Calu3 (cell line): ENCODE measurements around the gene GPC1. TPM values are rescaled to one million over a fixed set of nuclear protein-coding genes. Genes with fewer than 3 reads are reported as not detected.

Experiments used
- BruUV-seq: library from RNA; stranded (reverse); fragments of 400-500 nt; replicated peaks from 2 replicates; lab custom pipeline; 2021; lab: Mats Ljungman, UMichigan
- CTCF ChIA-PET: fragments of 300-600 bp; sonication (Branson Sonifier 250); formaldehyde crosslinking; loops from one replicate; lab custom pipeline; 2022; ENCODE audit warnings: antibody characterized with exemption; lab: Charles Lee
- DNase-seq: peaks from one replicate; pipeline ENCODE4 v3.0.0; 2022
- H3K27ac Mint-ChIP-seq: one replicate; pipeline ENCODE4 v1.8.0; 2022; ENCODE audit warnings: mixed read lengths; ENCODE audit not compliant: unreplicated experiment
- H3K27me3 Mint-ChIP-seq: one replicate; pipeline ENCODE4 v1.8.0; 2022; ENCODE audit warnings: mixed read lengths; ENCODE audit not compliant: unreplicated experiment
- H3K36me3 Mint-ChIP-seq: one replicate; pipeline ENCODE4 v1.8.0; 2022; ENCODE audit warnings: mild to moderate bottlenecking, moderate library complexity, mixed read lengths; ENCODE audit not compliant: insufficient read depth, unreplicated experiment
- H3K4me1 Mint-ChIP-seq: one replicate; pipeline ENCODE4 v1.8.0; 2022; ENCODE audit warnings: mild to moderate bottlenecking, low read depth, mixed read lengths; ENCODE audit not compliant: unreplicated experiment
- H3K4me3 Mint-ChIP-seq: one replicate; pipeline ENCODE4 v1.8.0; 2022; ENCODE audit warnings: mild to moderate bottlenecking, low read depth, moderate library complexity, mixed read lengths; ENCODE audit not compliant: unreplicated experiment
- H3K9me3 Mint-ChIP-seq: one replicate; pipeline ENCODE4 v1.8.0; 2022; ENCODE audit warnings: low read depth, mixed read lengths; ENCODE audit not compliant: unreplicated experiment
- intact Hi-C: fragments of 100-400 bp; cut with micrococcal nuclease; formaldehyde crosslinking; loops from one replicate; pipeline ENCODE4 v1.10.0; 2022; ENCODE audit not compliant: unreplicated experiment
- total RNA-seq: library from RNA; stranded (reverse); gene quantifications from 2 replicates; pipeline ENCODE4 v1.2.3, GENCODE V29; 2022
- TF ChIP-seq, protein P1 (sequence below): fragments of 200-600 bp; IDR thresholded peaks from one replicate; pipeline ENCODE4 v1.8.0; 2022; ENCODE audit warnings: antibody characterized with exemption; ENCODE audit not compliant: unreplicated experiment

Gene GPC1
- total RNA-seq, 1 experiment from 2014 or later = 51.5 TPM

DNA sequence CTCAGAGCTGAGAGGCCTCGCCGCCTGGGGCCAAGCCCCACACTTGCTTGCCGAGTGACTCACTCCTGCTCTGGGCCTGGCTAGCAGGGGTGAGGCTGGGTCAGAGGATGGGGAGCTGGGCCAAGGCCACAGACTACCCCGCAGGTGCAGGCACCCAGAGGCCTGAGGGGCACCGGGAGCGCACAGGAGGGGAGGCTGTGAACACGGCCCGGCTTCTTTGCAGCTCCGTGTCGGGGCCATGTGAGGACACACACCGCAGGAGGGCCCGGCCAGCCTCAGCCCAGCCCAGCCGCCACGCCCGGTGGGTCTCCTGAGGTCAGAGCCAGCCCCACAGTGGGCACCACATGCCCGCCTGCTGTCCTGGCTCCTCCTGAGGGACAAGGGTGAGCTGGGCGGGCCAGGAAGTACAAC lies 8.4 kb downstream of the GPC1 start:
- TF ChIP-seq, protein P1, sequence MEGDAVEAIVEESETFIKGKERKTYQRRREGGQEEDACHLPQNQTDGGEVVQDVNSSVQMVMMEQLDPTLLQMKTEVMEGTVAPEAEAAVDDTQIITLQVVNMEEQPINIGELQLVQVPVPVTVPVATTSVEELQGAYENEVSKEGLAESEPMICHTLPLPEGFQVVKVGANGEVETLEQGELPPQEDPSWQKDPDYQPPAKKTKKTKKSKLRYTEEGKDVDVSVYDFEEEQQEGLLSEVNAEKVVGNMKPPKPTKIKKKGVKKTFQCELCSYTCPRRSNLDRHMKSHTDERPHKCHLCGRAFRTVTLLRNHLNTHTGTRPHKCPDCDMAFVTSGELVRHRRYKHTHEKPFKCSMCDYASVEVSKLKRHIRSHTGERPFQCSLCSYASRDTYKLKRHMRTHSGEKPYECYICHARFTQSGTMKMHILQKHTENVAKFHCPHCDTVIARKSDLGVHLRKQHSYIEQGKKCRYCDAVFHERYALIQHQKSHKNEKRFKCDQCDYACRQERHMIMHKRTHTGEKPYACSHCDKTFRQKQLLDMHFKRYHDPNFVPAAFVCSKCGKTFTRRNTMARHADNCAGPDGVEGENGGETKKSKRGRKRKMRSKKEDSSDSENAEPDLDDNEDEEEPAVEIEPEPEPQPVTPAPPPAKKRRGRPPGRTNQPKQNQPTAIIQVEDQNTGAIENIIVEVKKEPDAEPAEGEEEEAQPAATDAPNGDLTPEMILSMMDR = no peak
- no peaks in the 10 kb centered on the region for H3K27me3 Mint-ChIP-seq
- intact Hi-C loops = no loop called here
- no peaks in the 10 kb centered on the region for H3K9me3 Mint-ChIP-seq
- CTCF ChIA-PET = no interaction called here
- no peak overlapping the region for H3K27ac Mint-ChIP-seq
- H3K4me1 Mint-ChIP-seq = no peaks in the 10 kb centered on the region
- H3K4me3 Mint-ChIP-seq = no peak overlapping the region
- BruUV-seq = no TSS peak
- no peak for DNase-seq
- peaks cover under 1% of the 10 kb centered on the region for H3K36me3 Mint-ChIP-seq

DNA sequence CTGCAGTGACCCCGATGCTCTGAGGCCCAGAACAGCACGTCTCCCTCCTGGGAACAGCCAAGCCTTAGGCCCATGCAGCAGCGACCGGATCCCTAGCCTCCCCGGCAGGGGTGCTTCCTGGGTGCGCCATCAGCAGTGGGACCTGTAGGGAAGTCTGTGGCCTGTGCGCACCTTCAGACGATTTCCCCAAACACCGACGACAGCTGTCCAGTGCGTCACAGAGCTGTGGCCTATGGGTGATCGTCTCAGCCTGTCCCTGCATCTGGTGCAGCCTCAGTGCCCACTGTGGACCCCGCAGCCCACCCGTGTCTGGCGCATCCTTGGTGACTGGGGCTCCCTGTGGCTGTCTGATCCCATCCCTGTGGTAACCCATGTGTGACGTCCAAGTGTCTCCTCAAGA lies 9.0 kb downstream of the GPC1 start:
- no peak overlapping the region for H3K27ac Mint-ChIP-seq

DNA sequence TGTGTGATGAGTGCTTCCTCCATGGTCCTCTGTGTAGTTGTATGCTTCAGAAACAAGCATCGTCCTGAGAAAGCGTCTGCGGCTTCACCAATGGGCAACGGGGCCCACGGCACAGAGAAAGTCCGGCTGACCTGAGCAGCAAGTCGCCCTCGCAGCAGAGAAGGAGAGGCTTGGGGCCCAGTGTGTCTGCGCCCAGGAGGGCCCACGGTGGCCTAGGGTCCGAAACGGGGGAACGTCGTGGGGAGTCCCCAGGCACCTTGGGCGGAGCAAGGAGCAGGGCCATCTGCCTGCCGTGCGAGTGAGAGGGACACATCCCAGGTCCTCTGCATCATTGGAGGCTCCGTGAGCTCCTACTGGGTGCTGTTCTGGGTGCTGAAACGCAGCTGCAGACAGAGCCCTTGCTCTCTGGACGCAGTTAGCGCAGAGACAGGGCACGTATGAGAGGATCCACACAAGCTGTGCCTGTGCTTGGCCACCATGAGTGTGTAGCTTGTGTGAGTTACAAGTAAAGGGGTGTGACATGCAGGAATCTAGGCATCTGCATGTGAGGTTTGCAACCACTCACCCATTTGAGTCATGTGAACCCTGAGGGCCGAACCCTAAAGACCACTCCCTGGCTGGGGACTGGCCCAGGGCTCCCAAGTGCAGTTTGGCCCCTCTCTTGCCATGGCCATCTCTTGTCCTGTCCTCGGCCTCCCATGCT lies 10.6 kb downstream of the GPC1 start:
- no peaks in the 10 kb centered on the region for H3K9me3 Mint-ChIP-seq
- intact Hi-C loops = no loop called here
- no peak overlapping the region for H3K4me3 Mint-ChIP-seq
- H3K27me3 Mint-ChIP-seq = no peaks in the 10 kb centered on the region
- TF ChIP-seq, protein P1 = no peak
- no TSS peak for BruUV-seq
- H3K4me1 Mint-ChIP-seq = peaks cover 13% of the 10 kb centered on the region
- H3K36me3 Mint-ChIP-seq = peaks cover 10% of the 10 kb centered on the region
- no peak overlapping the region for H3K27ac Mint-ChIP-seq
- no peak for DNase-seq
- CTCF ChIA-PET = no interaction called here

More for the DNA sequence above, 9.0 kb downstream of the GPC1 start:
- TF ChIP-seq, protein P1 = no peak
- no peak for DNase-seq
- intact Hi-C loops = no loop called here
- CTCF ChIA-PET = no interaction called here
- Mint-ChIP-seq H3K9me3 (no peaks in the 10 kb centered on the region), H3K27me3 (no peaks in the 10 kb centered on the region), H3K4me3 (no peak overlapping the region), H3K36me3 (peaks cover 4% of the 10 kb centered on the region), H3K4me1 (no peaks in the 10 kb centered on the region)
- BruUV-seq = no TSS peak

DNA sequence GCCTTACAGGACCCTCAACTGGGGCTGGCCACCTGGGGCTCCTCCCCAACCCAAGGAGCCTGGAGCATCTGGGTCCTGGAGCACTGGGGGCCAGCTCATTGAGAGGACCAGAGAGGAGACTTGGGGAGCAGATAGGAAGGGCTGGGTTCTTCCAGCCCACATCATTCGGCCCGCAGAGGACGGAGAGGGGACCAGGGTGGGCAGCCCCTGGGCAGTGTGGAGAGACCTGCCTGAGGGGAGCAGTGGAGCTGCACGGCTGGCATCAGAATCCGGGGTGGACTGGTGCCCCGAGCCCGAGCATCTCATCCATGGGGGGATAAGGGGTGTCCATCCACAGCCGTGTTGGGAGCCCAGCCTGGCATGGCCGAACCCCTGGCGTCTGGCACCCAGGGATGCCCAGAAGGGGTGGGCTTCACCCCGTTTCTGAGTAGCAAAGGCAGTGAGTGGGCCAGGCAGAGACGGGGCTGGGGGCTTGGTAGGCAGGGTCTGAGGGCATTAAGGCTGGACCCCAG lies 11.3 kb downstream of the GPC1 start:
- CTCF ChIA-PET = no interaction called here
- Mint-ChIP-seq H3K36me3 (peaks cover 15% of the 10 kb centered on the region), H3K4me1 (peaks cover 13% of the 10 kb centered on the region), H3K27ac (no peak overlapping the region), H3K27me3 (no peaks in the 10 kb centered on the region), H3K9me3 (no peaks in the 10 kb centered on the region), H3K4me3 (no peak overlapping the region)
- BruUV-seq = no TSS peak
- TF ChIP-seq, protein P1 = no peak
- intact Hi-C loops = no loop called here
- no peak for DNase-seq
